SK-MEL-5 (cell line): Measurements from ENCODE around the gene BARHL2. TPM values are rescaled to one million over a fixed set of nuclear protein-coding genes. Genes with fewer than 3 reads are reported as not detected.
A peak's percentile ranks its signal among the peaks of the same experiment; 100 is the strongest.

Experiments used
- DNase-seq: peaks from one replicate; pipeline ENCODE4 v3.0.0-alpha.2; 2016; ENCODE audit warnings: low read depth, low spot score
- in situ Hi-C: cut with HindIII; loops from 2 replicates; pipeline ENCODE4 v1.10.0; 2016; ENCODE audit warnings: low sequenced_read_pairs, high pct_unique_total_duplicates, low pct_unique_long_range_greater_than_20kb
- total RNA-seq: library from RNA; depleted of rRNA; stranded (reverse); fragments of >200 nt; shearing (Covaris generic); gene quantifications from 2 replicates; pipeline ENCODE4 v1.2.3, GENCODE V29; 2014

Gene BARHL2
- total RNA-seq, 1 experiment from 2014 or later = 0.11 TPM

DNA sequence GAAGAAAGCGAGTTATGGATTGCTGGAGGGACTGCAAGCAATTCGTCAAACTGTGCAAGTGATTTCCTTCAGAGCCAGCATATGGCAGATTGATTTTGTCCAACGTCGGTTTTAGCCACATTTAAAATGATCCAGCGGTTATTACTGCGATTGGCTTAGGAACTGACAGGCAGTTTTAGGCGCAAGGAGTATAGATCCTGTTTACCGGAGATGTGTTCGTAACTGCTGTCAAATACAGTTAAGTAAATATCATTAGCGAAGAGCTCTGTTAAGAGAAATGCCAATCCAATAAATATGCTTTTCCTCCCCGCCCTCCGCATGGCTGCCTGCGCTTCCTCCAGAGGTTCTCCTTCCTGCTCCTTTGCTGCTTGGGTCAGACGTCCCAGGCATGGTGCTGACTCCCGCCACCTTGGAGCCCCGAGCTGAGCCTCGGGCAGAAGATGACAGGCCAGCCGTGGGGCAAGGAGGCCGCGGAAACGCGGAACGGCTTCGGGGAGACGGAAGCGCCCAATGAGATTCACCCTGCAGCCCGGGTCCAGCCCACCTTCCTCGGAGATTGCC, 9.4 kb upstream of the BARHL2 start:
- no peak for DNase-seq
- in situ Hi-C loops = no loop called here

- in situ Hi-C loops = no loop called here
- DNase-seq = no peak
Measured at GRCh38 chr1:90725657-90726424, 8.7 kb upstream of the BARHL2 start.

- no peak for DNase-seq
Measured at GRCh38 chr1:90724926-90725656, 8.0 kb upstream of the BARHL2 start.

GRCh38 chr1:90724361-90724760, 7.3 kb upstream of the BARHL2 start:
- in situ Hi-C loops = no loop called here
- no peak for DNase-seq

More at GRCh38 chr1:90724926-90725656, 8.0 kb upstream of the BARHL2 start:
- in situ Hi-C loops = no loop called here

- in situ Hi-C loops = no loop called here
- DNase-seq = no peak
Measured at GRCh38 chr1:90723590-90724108, 6.5 kb upstream of the BARHL2 start.

- in situ Hi-C loops = no loop called here
- DNase-seq = no peak
Measured at GRCh38 chr1:90722874-90723589, 5.9 kb upstream of the BARHL2 start.

GRCh38 chr1:90721210-90722194, 4.4 kb upstream of the BARHL2 start:
- in situ Hi-C loops = no loop called here
- DNase-seq = peak; percentile 81

GRCh38 chr1:90720145-90720636, 3.1 kb upstream of the BARHL2 start:
- DNase-seq = no peak
- in situ Hi-C loops = no loop called here

- in situ Hi-C loops = no loop called here
Measured at GRCh38 chr1:90719330-90720144, 2.4 kb upstream of the BARHL2 start.

DNA sequence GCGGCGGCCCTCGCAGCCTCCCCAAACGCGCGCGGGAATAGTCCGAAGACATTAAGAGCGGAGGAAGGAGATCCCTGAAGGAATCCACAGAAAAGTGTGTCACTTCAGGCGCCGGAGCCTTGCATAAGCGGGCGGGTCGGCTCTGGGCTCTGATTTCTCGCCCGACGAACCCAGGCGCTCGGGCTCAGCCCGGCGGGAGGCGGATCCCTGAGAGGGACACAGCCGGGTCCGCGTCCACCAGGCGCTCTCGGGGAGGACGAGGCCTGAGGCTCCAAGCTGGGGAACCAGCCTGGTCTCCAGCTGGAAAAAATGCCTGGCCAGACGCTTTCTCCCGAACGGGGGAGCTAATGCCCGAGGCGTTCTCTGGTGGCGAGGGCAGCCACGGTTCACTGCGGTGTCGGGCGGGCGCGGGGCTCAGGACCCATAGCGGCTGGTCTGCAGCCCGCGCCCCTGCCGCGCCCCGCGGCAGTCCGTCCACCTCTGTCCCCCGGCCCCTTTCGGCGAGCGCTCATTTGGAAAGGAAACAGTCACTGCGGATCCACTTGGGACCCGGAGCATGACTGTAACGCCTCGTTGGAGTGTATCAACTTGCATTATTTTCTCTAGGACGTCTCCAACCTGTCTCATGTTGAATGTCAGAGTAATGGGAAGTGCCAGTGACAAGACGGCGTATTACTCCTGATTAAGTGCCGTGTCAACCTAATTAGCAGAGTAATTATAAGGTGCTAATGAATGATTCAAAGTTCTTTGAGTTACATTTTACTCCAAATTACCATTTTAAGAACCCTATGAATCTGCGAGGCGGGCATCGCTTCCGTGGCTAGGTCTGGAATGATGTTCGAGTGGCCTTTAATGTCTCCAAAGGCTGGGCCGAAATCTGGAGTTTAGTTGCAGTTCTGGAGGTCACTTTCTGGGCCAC, 1.6 kb upstream of the BARHL2 start:
- DNase-seq = peak; percentile 9
- in situ Hi-C loops = no loop called here

More at GRCh38 chr1:90719330-90720144, 2.4 kb upstream of the BARHL2 start:
- DNase-seq = no peak

DNA sequence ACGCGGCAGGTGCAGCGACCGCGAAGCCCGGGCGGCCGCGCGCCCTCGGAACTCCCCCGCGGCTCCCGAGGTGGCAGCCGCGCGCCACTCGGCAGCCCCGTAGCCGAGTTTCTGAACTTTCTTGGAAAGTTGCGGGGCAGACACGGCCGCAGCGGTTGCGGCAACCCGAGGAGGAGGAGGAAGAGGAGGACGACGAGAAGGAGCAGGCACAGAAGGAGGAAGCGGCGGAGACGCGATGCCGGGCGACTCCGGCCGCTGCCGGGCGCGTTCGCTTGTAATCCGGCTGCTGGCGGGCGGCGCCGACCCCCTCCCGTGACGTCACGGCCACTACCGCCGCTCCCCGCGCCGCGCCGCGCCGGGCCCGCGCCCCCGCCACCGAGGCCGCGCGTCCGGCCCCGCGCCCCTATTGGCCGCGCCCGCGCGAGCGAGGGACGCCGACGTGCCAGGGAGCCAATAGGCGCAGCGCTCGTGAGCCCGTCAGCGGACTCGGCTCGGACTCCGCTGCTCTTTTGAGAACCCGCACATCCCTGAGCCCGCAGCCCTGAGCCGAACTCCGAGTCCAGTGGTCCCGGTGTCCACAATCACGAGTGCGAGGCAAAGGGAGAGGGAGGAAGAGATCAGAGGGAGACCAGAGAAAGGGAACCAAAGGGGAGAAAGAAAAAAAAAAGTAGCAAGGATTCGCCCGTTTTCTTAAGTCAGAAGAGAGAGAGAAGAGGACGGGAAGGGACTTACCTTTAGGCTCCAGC, 736 bp upstream of the BARHL2 start:
- in situ Hi-C loops = no loop called here
- peak; percentile 63 for DNase-seq

DNA sequence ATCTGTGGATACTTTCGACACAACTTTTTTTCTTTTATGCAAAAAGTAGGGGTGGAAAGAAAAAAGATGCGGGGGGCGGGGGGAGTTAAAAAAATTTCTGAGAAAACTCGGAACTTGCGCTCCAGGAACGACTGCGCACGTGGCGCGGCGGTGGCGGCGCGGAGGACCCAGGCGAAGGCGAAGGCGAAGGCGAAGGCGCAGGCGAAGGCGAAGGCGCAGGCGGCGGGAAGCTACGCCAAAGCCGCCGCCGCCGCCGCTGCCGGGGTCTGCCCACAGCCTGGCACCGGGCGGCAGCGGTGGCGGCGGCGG, 208 bp upstream of the BARHL2 start:
- DNase-seq = no peak
- in situ Hi-C loops = no loop called here

GRCh38 chr1:90716243-90716551, 905 bp downstream of the BARHL2 start:
- no peak for DNase-seq
- in situ Hi-C loops = no loop called here

DNA sequence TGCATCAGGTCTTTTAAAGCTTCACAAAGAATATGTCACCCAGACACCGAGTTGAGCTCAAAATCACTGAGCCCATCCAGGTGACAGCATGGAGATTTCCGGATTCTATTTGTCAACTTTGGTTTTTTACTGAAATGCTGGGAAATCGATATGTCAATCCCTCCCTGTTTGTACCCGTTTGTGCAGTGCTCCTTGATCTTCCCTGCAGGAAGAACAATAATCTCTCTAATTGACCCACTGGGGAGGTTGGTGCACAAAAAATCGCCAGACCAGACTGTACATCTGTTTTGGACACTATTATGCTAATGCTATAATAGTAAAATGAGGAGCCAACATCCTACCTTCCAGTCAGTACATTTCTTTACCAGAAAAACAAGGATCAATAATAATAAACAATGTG, 1.8 kb downstream of the BARHL2 start:
- no peak for DNase-seq
- in situ Hi-C loops = no loop called here

GRCh38 chr1:90714521-90714951, 2.6 kb downstream of the BARHL2 start:
- no peak for DNase-seq
- in situ Hi-C loops = no loop called here
